Activated CD8-positive, alpha-beta memory T cell treated with anti-CD3 and anti-CD28 coated beads for 36 hours (primary cell): Measurements from ENCODE around the gene EXTL2. TPM values are rescaled to one million over a fixed set of nuclear protein-coding genes. Genes with fewer than 3 reads are reported as not detected.

ENCODE experiments used
- total RNA-seq, 2 experiments: library from RNA; stranded (reverse); gene quantifications; one replicate each; pipeline ENCODE4 v1.2.3, GENCODE V29; 2021

EXTL2 gene
- total RNA-seq, 2 experiments from 2014 or later: 14.6 to 14.9 TPM

Other genes starting within 250 kb of the EXTL2 start
- gene VCAM1, start 175.1 kb downstream of the EXTL2 start, total RNA-seq: 1 to 10 TPM; 1.9 to 2.4 TPM
- 10 to 100 TPM; 48.6 to 52.1 TPM for gene SLC30A7, start 1.2 kb upstream of the EXTL2 start, total RNA-seq
- 10 to 100 TPM; 66.9 to 67.9 TPM for gene DPH5, start 130.9 kb upstream of the EXTL2 start, total RNA-seq